ENCODE results near the gene ARHGAP30. TPM values are rescaled to one million over a fixed set of nuclear protein-coding genes. Genes with fewer than 3 reads are reported as not detected.
"Not testable (repeated sequence)": the region's sequence is repeated elsewhere in the genome, so short reads cannot be mapped to it uniquely, and the experiment has no call there.

ARHGAP30 gene
- total RNA-seq, 1 donor from 2014 or later, result 16.2 TPM

- DNase-seq (ENCODE audit: low spot score), result no peak
These were observed 1.1 kb upstream of the ARHGAP30 start for GRCh38 chr1:161070761-161071160.

- DNase-seq (ENCODE audit: low spot score), result no peak
These were observed 450 bp downstream of the ARHGAP30 start for GRCh38 chr1:161069241-161069640.

- peak; percentile 62 for DNase-seq (ENCODE audit: low spot score)
These were observed 1.1 kb downstream of the ARHGAP30 start for GRCh38 chr1:161068306-161069234.

- no peak for DNase-seq (ENCODE audit: low spot score)
These were observed 3.0 kb downstream of the ARHGAP30 start for GRCh38 chr1:161066694-161067093.

- not testable (repeated sequence) for DNase-seq (ENCODE audit: low spot score)
These were observed 4.0 kb downstream of the ARHGAP30 start for GRCh38 chr1:161065681-161066080.

- not testable (repeated sequence) for DNase-seq (ENCODE audit: low spot score)
These were observed 5.8 kb downstream of the ARHGAP30 start for GRCh38 chr1:161063936-161064335.

- DNase-seq (ENCODE audit: low spot score), result no peak
These were observed 8.3 kb downstream of the ARHGAP30 start for GRCh38 chr1:161061419-161061818.

GRCh38 chr1:161059293-161059692 lies 10.4 kb downstream of the ARHGAP30 start:
- DNase-seq (ENCODE audit: low spot score), result no peak

GRCh38 chr1:161054805-161055204 lies 14.9 kb downstream of the ARHGAP30 start:
- DNase-seq (ENCODE audit: low spot score), result no peak

- no peak for DNase-seq (ENCODE audit: low spot score)
These were observed 15.5 kb downstream of the ARHGAP30 start for GRCh38 chr1:161054232-161054631.

- DNase-seq (ENCODE audit: low spot score), result no peak
These were observed 16.8 kb downstream of the ARHGAP30 start for GRCh38 chr1:161052899-161053298.

- DNase-seq (ENCODE audit: low spot score), result no peak
These were observed 18.5 kb downstream of the ARHGAP30 start for GRCh38 chr1:161051219-161051618.

- no peak for DNase-seq (ENCODE audit: low spot score)
These were observed 20.6 kb downstream of the ARHGAP30 start for GRCh38 chr1:161048949-161049722.

GRCh38 chr1:161047436-161048420 lies 22.0 kb downstream of the ARHGAP30 start:
- DNase-seq (ENCODE audit: low spot score), result no peak

GRCh38 chr1:161046605-161047228 lies 23.0 kb downstream of the ARHGAP30 start:
- no peak for DNase-seq (ENCODE audit: low spot score)

GRCh38 chr1:161045736-161046604 lies 23.7 kb downstream of the ARHGAP30 start, which contains the start of gene USF1:
USF1 (minus strand) TSS chr1:161045977; CDS start chr1:161043275, 2,702 bp downstream.
- peak; percentile 95 for DNase-seq (ENCODE audit: low spot score)

- peak; percentile 56 for DNase-seq (ENCODE audit: low spot score)
These were observed 24.6 kb downstream of the ARHGAP30 start for GRCh38 chr1:161044908-161045735.

- DNase-seq (ENCODE audit: low spot score), result no peak
These were observed 25.2 kb downstream of the ARHGAP30 start for GRCh38 chr1:161044535-161044907.

GRCh38 chr1:161039546-161039945 lies 30.1 kb downstream of the ARHGAP30 start:
- DNase-seq (ENCODE audit: low spot score), result no peak
